Measurements from ENCODE around the gene AMDHD2.
"Not testable (repeated sequence)": the region's sequence is repeated elsewhere in the genome, so short reads cannot be mapped to it uniquely, and the experiment has no call there.

- not testable (repeated sequence) for TF ChIP-seq RFX5 (IDR thresholded peaks at IDR 0.05; ENCODE audit: borderline replicate concordance, low read depth, low read length); CTCF (IDR thresholded peaks at IDR 0.05; ENCODE audit: control extremely low read depth in 1 of 3, insufficient read depth in 1 of 3, low read depth in 1 of 3, low read length in 3 of 3); TAF1 (IDR thresholded peaks at IDR 0.05; ENCODE audit: low read depth, low read length); CTBP2 (IDR thresholded peaks at IDR 0.05; ENCODE audit: borderline replicate concordance, insufficient read depth, insufficient read length, low read length); POLR2AphosphoS5 (IDR thresholded peaks at IDR 0.05; ENCODE audit: low read depth, low read length); POLR2A (IDR thresholded peaks at IDR 0.05; ENCODE audit: control extremely low read depth in 1 of 2, low read depth in 2 of 2, low read length in 2 of 2)
Observed at GRCh38 chr16:2567506-2567905, 47.3 kb downstream of the AMDHD2 start.

All from H1 (cell line).